HepG2 (cell line): ENCODE data around the gene PPIL6. TPM values are rescaled to one million over a fixed set of nuclear protein-coding genes. Genes with fewer than 3 reads are reported as not detected.

ENCODE experiments used
- ARHGAP35 ChIP-seq: sonication (generic); formaldehyde crosslinking; IDR thresholded peaks from 2 replicates; pipeline ENCODE4 v1.9.0; 2022; ENCODE audit warnings: mild to moderate bottlenecking, inconsistent platforms, moderate library complexity, missing genetic modification reagents, borderline replicate concordance
- E2F5 ChIP-seq: sonication (generic); formaldehyde crosslinking; conservative IDR thresholded peaks from 2 replicates; pipeline ENCODE4 v1.4.0; 2020; ENCODE audit warnings: missing genetic modification reagents
- ELF3 ChIP-seq: IDR thresholded peaks from 2 replicates; pipeline ENCODE4 v1.6.1; 2016; ENCODE audit warnings: missing genetic modification reagents, missing compliant biosample characterization
- FOXP1 ChIP-seq, 2 experiments: fragments of 450-650 bp in 1 of 2; IDR thresholded peaks; 2 replicates each; pipeline ENCODE4 v1.6.1; 2017 to 2018; ENCODE audit warnings: antibody characterized with exemption in 1 of 2
- GPBP1L1 ChIP-seq: sonication (generic); formaldehyde crosslinking; IDR thresholded peaks from 2 replicates; pipeline ENCODE4 v1.5.0; 2020; ENCODE audit warnings: mild to moderate bottlenecking, missing genetic modification reagents
- KAT8 ChIP-seq: IDR thresholded peaks from 2 replicates; pipeline ENCODE4 v1.6.1; 2016; ENCODE audit warnings: missing genetic modification reagents, missing compliant biosample characterization
- MAZ ChIP-seq, 2 experiments: sonication (generic) in 1 of 2; formaldehyde crosslinking in 1 of 2; IDR thresholded peaks; 2 replicates each; pipeline versions ENCODE4 v1.5.0 to v1.6.1; 2012 to 2020; ENCODE audit warnings: low read depth in 2 of 2, mild to moderate bottlenecking in 2 of 2, borderline replicate concordance in 1 of 2, improper control_type of control experiment in 1 of 2, low read length in 1 of 2, missing genetic modification reagents in 1 of 2, moderate library complexity in 1 of 2
- MTF2 ChIP-seq: sonication (generic); formaldehyde crosslinking; IDR thresholded peaks from 2 replicates; pipeline ENCODE4 v1.5.0; 2020; ENCODE audit warnings: missing genetic modification reagents, borderline replicate concordance
- NFYC ChIP-seq: IDR thresholded peaks from 2 replicates; pipeline ENCODE4 v1.6.1; 2016; ENCODE audit warnings: missing genetic modification reagents, missing compliant biosample characterization
- NR2F1 ChIP-seq, 2 experiments: fragments of 450-650 bp in 1 of 2; formaldehyde crosslinking in 1 of 2; IDR thresholded peaks; 2 replicates each; pipeline versions ENCODE4 v1.5.0 to v1.6.1; 2016 to 2020; ENCODE audit warnings: mild to moderate bottlenecking in 1 of 2, missing compliant biosample characterization in 1 of 2, missing genetic modification reagents in 1 of 2, moderate library complexity in 1 of 2
- NRL ChIP-seq: sonication (generic); formaldehyde crosslinking; IDR thresholded peaks from 2 replicates; pipeline ENCODE4 v1.5.0; 2020; ENCODE audit warnings: missing genetic modification reagents, mild to moderate bottlenecking, moderate library complexity, borderline replicate concordance
- PHF8 ChIP-seq: sonication (generic); formaldehyde crosslinking; IDR thresholded peaks from 2 replicates; pipeline ENCODE4 v1.5.0; 2020; ENCODE audit warnings: missing genetic modification reagents
- RFXANK ChIP-seq: IDR thresholded peaks from 2 replicates; pipeline ENCODE4 v1.6.1; 2016
- TSC22D2 ChIP-seq: sonication (generic); formaldehyde crosslinking; IDR thresholded peaks from 2 replicates; pipeline ENCODE4 v1.5.1; 2020; ENCODE audit warnings: missing genetic modification reagents, mild to moderate bottlenecking, borderline replicate concordance
- ZFAT ChIP-seq: sonication (generic); formaldehyde crosslinking; conservative IDR thresholded peaks from 2 replicates; pipeline ENCODE4 v1.8.1; 2023; ENCODE audit warnings: missing genetic modification reagents, inconsistent platforms
- ZNF180 ChIP-seq: sonication (generic); formaldehyde crosslinking; IDR thresholded peaks from 2 replicates; pipeline ENCODE4 v1.4.0; 2020; ENCODE audit warnings: low read depth, missing genetic modification reagents, borderline replicate concordance
- ZNF264 ChIP-seq: sonication (generic); formaldehyde crosslinking; IDR thresholded peaks from 2 replicates; pipeline ENCODE4 v1.4.0; 2020; ENCODE audit warnings: missing genetic modification reagents
- ZNF329 ChIP-seq: sonication (generic); formaldehyde crosslinking; IDR thresholded peaks from 2 replicates; pipeline ENCODE4 v1.9.0; 2021; ENCODE audit warnings: low read depth, mild to moderate bottlenecking, missing genetic modification reagents
- ZNF432 ChIP-seq: sonication (generic); formaldehyde crosslinking; IDR thresholded peaks from 2 replicates; pipeline ENCODE4 v1.5.0; 2020; ENCODE audit warnings: missing genetic modification reagents, mild to moderate bottlenecking, borderline replicate concordance
- ZNF746 ChIP-seq: sonication (generic); formaldehyde crosslinking; IDR thresholded peaks from 2 replicates; pipeline ENCODE4 v1.8.0; 2022; ENCODE audit warnings: mild to moderate bottlenecking, missing genetic modification reagents
- polyA plus RNA-seq, 8 experiments: library from polyadenylated mRNA; depleted of rRNA in 3 of 8; stranded (reverse) in 7 of 8; unstranded in 1 of 8; fragments of >200 nt; fragmentation: Illumina TruSeq in 4 of 8; extraction: Trizol in 4 of 8; gene quantifications; 2 replicates each; pipeline versions ENCODE4 v1.2.1 to v1.2.3, GENCODE V29; 2011 to 2016; ENCODE audit warnings: low read depth in 4 of 8, missing spikeins in 1 of 8, mixed read lengths in 1 of 8; ENCODE audit not compliant: insufficient read depth in 1 of 8
- total RNA-seq, 5 experiments: library from RNA; depleted of rRNA; stranded (reverse); fragments of >200 nt; fragmentation: Illumina TruSeq; extraction: Trizol; gene quantifications; 2 replicates each; pipeline ENCODE4 v1.2.3, GENCODE V29; 2016; ENCODE audit warnings: low read depth in 1 of 5
- TF ChIP-seq, protein P1 (sequence below): IDR thresholded peaks from 2 replicates; pipeline ENCODE4 v1.6.1; 2016; ENCODE audit warnings: control low read depth
- TF ChIP-seq, protein P2 (sequence below): sonication (generic); formaldehyde crosslinking; IDR thresholded peaks from 2 replicates; pipeline ENCODE4 v1.4.0; 2020; ENCODE audit warnings: missing genetic modification reagents, borderline replicate concordance
- TF ChIP-seq, protein P3 (sequence below): sonication (generic); formaldehyde crosslinking; IDR thresholded peaks from 2 replicates; pipeline ENCODE4 v1.4.0; 2020; ENCODE audit warnings: mild to moderate bottlenecking, missing genetic modification reagents, borderline replicate concordance

The PPIL6 gene
- total and polyA plus RNA-seq, 2 of the 13 experiments (the other 11 are each of a cell fraction or from before 2014, with no cell fraction given), result 0.22 to 0.46 TPM

DNA sequence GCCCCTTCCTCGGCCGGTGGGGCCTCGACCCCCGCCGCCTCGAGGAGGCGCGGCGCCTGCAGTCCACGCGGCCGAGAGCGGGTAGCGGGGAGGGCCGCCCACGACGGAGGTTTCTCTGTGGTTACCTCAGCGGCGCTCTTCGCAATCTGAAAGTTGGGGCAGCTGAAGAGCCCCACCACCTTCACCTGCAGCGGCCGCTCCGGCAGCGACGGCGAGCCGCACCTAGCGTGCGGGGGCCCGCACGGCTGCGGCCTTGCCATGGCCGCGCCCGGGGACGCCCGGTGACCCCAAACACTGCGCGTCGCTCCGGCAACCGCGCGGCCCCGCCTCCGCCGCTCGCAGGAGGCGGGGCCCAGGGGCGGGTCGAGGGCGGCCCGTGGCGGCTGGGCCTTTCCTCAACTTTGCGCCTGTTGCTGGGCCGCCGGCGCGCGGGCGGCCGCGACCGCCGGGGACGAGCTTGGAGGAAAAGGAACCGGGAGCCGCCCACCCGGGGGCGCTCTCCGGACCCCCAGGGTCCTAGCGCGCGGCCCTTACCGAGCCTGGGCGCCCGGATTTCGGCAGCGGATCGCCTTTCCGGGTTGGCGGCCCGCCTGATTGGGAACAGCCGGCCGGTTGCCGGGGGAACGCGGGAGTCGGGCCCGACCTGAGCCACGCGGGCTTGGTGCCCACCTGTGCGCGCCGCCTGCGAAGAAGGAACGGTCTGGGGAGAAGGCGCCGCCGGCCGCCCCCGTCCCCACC lies at the start of gene PPIL6, which contains the start of gene SMPD2 (continued):
- TF ChIP-seq ZNF264 (CRISPR knock-in tag) (no peak), ELF3 (CRISPR knock-in tag) (peak; percentile 73; the same call in 1 of the 2 replicates), MTF2 (peak; percentile 53; the same call in 1 of the 2 replicates), ARHGAP35 (CRISPR knock-in tag) (no peak), TSC22D2 (CRISPR knock-in tag) (0 out of 2 replicates have a peak, but pooled peaks have one; percentile 44), GPBP1L1 (CRISPR knock-in tag) (no peak), ZNF432 (CRISPR knock-in tag) (no peak), E2F5 (CRISPR knock-in tag) (no peak; the same call in 1 of the 2 replicates), NR2F1 (CRISPR knock-in tag; IDR thresholded peaks at IDR 0.05) (no peak; a peak in 1 of 4 replicates), NFYC (CRISPR knock-in tag) (no peak), MAZ (IDR thresholded peaks at IDR 0.05; ENCODE audit: borderline replicate concordance, low read depth, low read length) (no peak), MAZ (CRISPR knock-in tag; IDR thresholded peaks at IDR 0.05; ENCODE audit: low read depth) (no peak; the same call in 1 of the 2 replicates), ZNF329 (no peak), ZNF180 (CRISPR knock-in tag) (no peak), PHF8 (CRISPR knock-in tag) (peak; percentile 91), ZFAT (CRISPR knock-in tag) (no peak), KAT8 (peak; percentile 50; the same call in 1 of the 2 replicates), FOXP1 (IDR thresholded peaks at IDR 0.05) (no peak), FOXP1 (CRISPR knock-in tag; IDR thresholded peaks at IDR 0.05) (no peak), RFXANK (no peak), NRL (no peak; the same call in 1 of the 2 replicates), ZNF746 (CRISPR knock-in tag) (peak; percentile 19; the same call in 1 of the 2 replicates)
- TF ChIP-seq, protein P1, sequence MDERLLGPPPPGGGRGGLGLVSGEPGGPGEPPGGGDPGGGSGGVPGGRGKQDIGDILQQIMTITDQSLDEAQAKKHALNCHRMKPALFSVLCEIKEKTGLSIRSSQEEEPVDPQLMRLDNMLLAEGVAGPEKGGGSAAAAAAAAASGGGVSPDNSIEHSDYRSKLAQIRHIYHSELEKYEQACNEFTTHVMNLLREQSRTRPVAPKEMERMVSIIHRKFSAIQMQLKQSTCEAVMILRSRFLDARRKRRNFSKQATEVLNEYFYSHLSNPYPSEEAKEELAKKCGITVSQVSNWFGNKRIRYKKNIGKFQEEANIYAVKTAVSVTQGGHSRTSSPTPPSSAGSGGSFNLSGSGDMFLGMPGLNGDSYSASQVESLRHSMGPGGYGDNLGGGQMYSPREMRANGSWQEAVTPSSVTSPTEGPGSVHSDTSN (CRISPR knock-in tag), result no peak
- TF ChIP-seq, protein P2, sequence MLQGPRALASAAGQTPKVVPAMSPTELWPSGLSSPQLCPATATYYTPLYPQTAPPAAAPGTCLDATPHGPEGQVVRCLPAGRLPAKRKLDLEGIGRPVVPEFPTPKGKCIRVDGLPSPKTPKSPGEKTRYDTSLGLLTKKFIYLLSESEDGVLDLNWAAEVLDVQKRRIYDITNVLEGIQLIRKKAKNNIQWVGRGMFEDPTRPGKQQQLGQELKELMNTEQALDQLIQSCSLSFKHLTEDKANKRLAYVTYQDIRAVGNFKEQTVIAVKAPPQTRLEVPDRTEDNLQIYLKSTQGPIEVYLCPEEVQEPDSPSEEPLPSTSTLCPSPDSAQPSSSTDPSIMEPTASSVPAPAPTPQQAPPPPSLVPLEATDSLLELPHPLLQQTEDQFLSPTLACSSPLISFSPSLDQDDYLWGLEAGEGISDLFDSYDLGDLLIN (CRISPR knock-in tag), result no peak
- TF ChIP-seq, protein P3, sequence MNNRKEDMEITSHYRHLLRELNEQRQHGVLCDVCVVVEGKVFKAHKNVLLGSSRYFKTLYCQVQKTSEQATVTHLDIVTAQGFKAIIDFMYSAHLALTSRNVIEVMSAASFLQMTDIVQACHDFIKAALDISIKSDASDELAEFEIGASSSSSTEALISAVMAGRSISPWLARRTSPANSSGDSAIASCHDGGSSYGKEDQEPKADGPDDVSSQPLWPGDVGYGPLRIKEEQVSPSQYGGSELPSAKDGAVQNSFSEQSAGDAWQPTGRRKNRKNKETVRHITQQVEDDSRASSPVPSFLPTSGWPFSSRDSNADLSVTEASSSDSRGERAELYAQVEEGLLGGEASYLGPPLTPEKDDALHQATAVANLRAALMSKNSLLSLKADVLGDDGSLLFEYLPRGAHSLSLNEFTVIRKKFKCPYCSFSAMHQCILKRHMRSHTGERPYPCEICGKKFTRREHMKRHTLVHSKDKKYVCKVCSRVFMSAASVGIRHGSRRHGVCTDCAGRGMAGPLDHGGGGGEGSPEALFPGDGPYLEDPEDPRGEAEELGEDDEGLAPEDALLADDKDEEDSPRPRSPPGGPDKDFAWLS, result no peak
